HCT116 (cell line): ENCODE data around the gene GNGT2. TPM values are rescaled to one million over a fixed set of nuclear protein-coding genes. Genes with fewer than 3 reads are reported as not detected.
A peak's percentile ranks its signal among the peaks of the same experiment; 100 is the strongest.
"Not testable (repeated sequence)": the region's sequence is repeated elsewhere in the genome, so short reads cannot be mapped to it uniquely, and the experiment has no call there.

ENCODE experiments used
- ATAC-seq: fragments of 200-7000 bp; cut with Tn5 transposase; 2 replicates; pipeline ENCODE4 v1.9.1; 2020; ENCODE audit warnings: mild to moderate bottlenecking, moderate library complexity
- BruUV-seq: library from RNA; stranded (reverse); fragments of 400-500 nt; replicated peaks from 2 replicates; lab custom pipeline; 2021; lab: Mats Ljungman, UMichigan
- CTCF ChIA-PET: fragments of 300-600 bp; sonication (Branson Sonifier 250); formaldehyde crosslinking; loops from one replicate; lab custom pipeline; 2021; ENCODE audit warnings: antibody characterized with exemption; lab: Charles Lee
- POLR2A ChIA-PET: fragments of 300-600, 350-600 bp; sonication (Branson Sonifier 250); formaldehyde crosslinking; loops from one replicate; lab custom pipeline; 2021; ENCODE audit warnings: antibody characterized with exemption; lab: Charles Lee
- RAD21 ChIA-PET, 2 experiments: fragments of 300-600 bp; sonication (Branson Sonifier 250); formaldehyde crosslinking; loops; one replicate each; lab custom pipeline; 2023; ENCODE audit warnings: low total read pairs in 2 of 2; ENCODE audit not compliant: uncharacterized antibody in 2 of 2, unreplicated experiment in 2 of 2, low non-redundant PET in 1 of 2; lab: Charles Lee
- DNase-seq: peaks from one replicate; pipeline ENCODE4 v3.0.0-alpha.2; 2010; ENCODE audit warnings: low read depth, low spot score
- H2AFZ ChIP-seq: fragments of 200-600 bp; shearing (Covaris generic), sonication (generic); 2 replicates; pipeline ENCODE4 v1.6.1; 2017; ENCODE audit warnings: low read depth, mixed run types, mixed read lengths, antibody characterized with exemption, low read length; ENCODE audit not compliant: poor library complexity, severe bottlenecking
- H3K27ac ChIP-seq: 2 replicates; pipeline ENCODE4 v1.5.1; 2012; ENCODE audit warnings: low read depth, low read length
- H3K27me3 ChIP-seq: fragments of 200-600 bp; sonication (generic); 2 replicates; pipeline ENCODE4 v1.6.1; 2016; ENCODE audit warnings: mixed run types, low read length, mixed read lengths; ENCODE audit not compliant: insufficient read depth
- H3K36me3 ChIP-seq, 2 experiments: fragments of 200-500 bp in 1 of 2; fragments of 200-600 bp in 1 of 2; sonication (Bioruptor generic) in 1 of 2; sonication (generic) in 1 of 2; 2 replicates each; pipeline versions ENCODE4 v1.5.1 to v1.6.1; 2014 to 2016; ENCODE audit warnings: low read length in 2 of 2, inconsistent platforms in 1 of 2, mixed read lengths in 1 of 2, mixed run types in 1 of 2; ENCODE audit not compliant: insufficient read depth in 2 of 2, control insufficient read depth in 1 of 2
- H3K4me1 ChIP-seq, 2 experiments: fragments of 200-600 bp in 1 of 2; sonication (generic) in 1 of 2; 2 replicates each; pipeline versions ENCODE4 v1.5.1 to v1.6.1; 2012 to 2017; ENCODE audit warnings: low read length in 2 of 2, inconsistent platforms in 1 of 2, mild to moderate bottlenecking in 1 of 2, mixed read lengths in 1 of 2, mixed run types in 1 of 2, moderate library complexity in 1 of 2; ENCODE audit not compliant: insufficient read depth in 2 of 2, control insufficient read depth in 1 of 2
- H3K4me2 ChIP-seq: fragments of 200-600 bp; sonication (generic); 2 replicates; pipeline ENCODE4 v1.6.1; 2017; ENCODE audit warnings: mixed run types, low read length, mixed read lengths
- H3K4me3 ChIP-seq, 2 experiments: fragments of 200-600 bp in 1 of 2; sonication (generic) in 1 of 2; replicated peaks in 1 of 2; 2 replicates each; pipeline ENCODE4 v1.5.1; 2011 to 2016; ENCODE audit warnings: low read length in 2 of 2, control low read depth in 1 of 2, low read depth in 1 of 2, mild to moderate bottlenecking in 1 of 2, mixed read lengths in 1 of 2, mixed run types in 1 of 2
- H3K79me2 ChIP-seq: fragments of 200-600 bp; sonication (generic); 2 replicates; pipeline ENCODE4 v1.6.1; 2017; ENCODE audit warnings: mild to moderate bottlenecking, mixed run types, low read length, moderate library complexity, mixed read lengths; ENCODE audit not compliant: insufficient read depth
- H3K9ac ChIP-seq: fragments of 200-600 bp; sonication (generic); 2 replicates; pipeline ENCODE4 v1.6.1; 2016; ENCODE audit warnings: low read length, mixed read lengths
- H3K9me2 ChIP-seq: fragments of 200-600 bp; sonication (generic), shearing (Covaris generic); 2 replicates; pipeline ENCODE4 v1.6.1; 2017; ENCODE audit warnings: mixed run types, mild to moderate bottlenecking, moderate library complexity; ENCODE audit not compliant: insufficient read depth
- H3K9me3 ChIP-seq, 2 experiments: fragments of 200-500 bp in 1 of 2; fragments of 200-600 bp in 1 of 2; sonication (Bioruptor generic) in 1 of 2; sonication (generic) in 1 of 2; 2 replicates each; pipeline ENCODE4 v1.6.1; 2014 to 2017; ENCODE audit warnings: low read length in 2 of 2, mixed read lengths in 2 of 2, inconsistent platforms in 1 of 2, low read depth in 1 of 2, mild to moderate bottlenecking in 1 of 2, mixed run types in 1 of 2, moderate library complexity in 1 of 2; ENCODE audit not compliant: control insufficient read depth in 1 of 2, insufficient read depth in 1 of 2
- H4K20me1 ChIP-seq: fragments of 200-600 bp; sonication (generic), shearing (Covaris generic); 2 replicates; pipeline ENCODE4 v1.6.1; 2017; ENCODE audit warnings: mixed run types, mild to moderate bottlenecking, moderate library complexity; ENCODE audit not compliant: insufficient read depth
- CEBPB ChIP-seq: IDR thresholded peaks from 2 replicates; pipeline ENCODE4 v1.6.1; 2012; ENCODE audit warnings: low read depth
- CTCF ChIP-seq, 3 experiments: fragments of 200-600 bp in 1 of 3; sonication (generic) in 1 of 3; IDR thresholded peaks in 2 of 3; conservative IDR thresholded peaks in 1 of 3; 2 replicates each; pipeline ENCODE4 v1.5.1; 2012 to 2017; ENCODE audit warnings: low read depth in 2 of 3, low read length in 2 of 3, antibody characterized with exemption in 1 of 3, borderline replicate concordance in 1 of 3, control low read depth in 1 of 3, mild to moderate bottlenecking in 1 of 3, mixed read lengths in 1 of 3, mixed run types in 1 of 3, moderate library complexity in 1 of 3; ENCODE audit not compliant: insufficient read depth in 1 of 3
- EGR1 ChIP-seq: IDR thresholded peaks from 2 replicates; pipeline ENCODE4 v1.6.1; 2012; ENCODE audit warnings: low read depth
- ELF1 ChIP-seq: IDR thresholded peaks from 2 replicates; pipeline ENCODE4 v1.6.1; 2012; ENCODE audit warnings: low read depth, borderline replicate concordance
- EZH2 ChIP-seq: fragments of 200-600 bp; sonication (generic); IDR thresholded peaks from 2 replicates; pipeline ENCODE4 v1.6.1; 2017; ENCODE audit warnings: antibody characterized with exemption, mixed run types
- EZH2phosphoT487 ChIP-seq: fragments of 200-600 bp; IDR thresholded peaks from 2 replicates; pipeline ENCODE4 v1.6.1; 2018; ENCODE audit warnings: antibody characterized with exemption, borderline replicate concordance
- JUND ChIP-seq: IDR thresholded peaks from 2 replicates; pipeline ENCODE4 v1.6.1; 2012
- POLR2A ChIP-seq: IDR thresholded peaks from 2 replicates; pipeline ENCODE4 v1.7.0; 2011; ENCODE audit warnings: borderline replicate concordance; ENCODE audit not compliant: insufficient read depth, insufficient read length; ENCODE audit errors: extremely low read depth
- POLR2AphosphoS5 ChIP-seq: IDR thresholded peaks from 2 replicates; pipeline ENCODE4 v1.6.1; 2011; ENCODE audit warnings: mild to moderate bottlenecking, low read depth, low read length, moderate library complexity
- RAD21 ChIP-seq: IDR thresholded peaks from 2 replicates; pipeline ENCODE4 v1.6.1; 2012; ENCODE audit warnings: low read depth, mild to moderate bottlenecking
- SIN3A ChIP-seq: IDR thresholded peaks from 2 replicates; pipeline ENCODE4 v1.6.1; 2012; ENCODE audit warnings: low read depth
- SRF ChIP-seq: IDR thresholded peaks from 2 replicates; pipeline ENCODE4 v1.6.1; 2012; ENCODE audit warnings: low read depth
- YY1 ChIP-seq: IDR thresholded peaks from 2 replicates; pipeline ENCODE4 v1.6.1; 2011; ENCODE audit warnings: low read length, low read depth, moderate library complexity, mild to moderate bottlenecking; ENCODE audit not compliant: insufficient replicate concordance; ENCODE audit errors: extremely low read depth
- ZNF274 ChIP-seq: fragments of 200-500 bp; sonication (Bioruptor generic); IDR thresholded peaks from 2 replicates; pipeline ENCODE4 v1.6.1; 2014; ENCODE audit warnings: mild to moderate bottlenecking, low read depth, low read length, inconsistent platforms
- intact Hi-C: fragments of 100-400 bp; cut with micrococcal nuclease; formaldehyde crosslinking; loops from 2 replicates; pipeline ENCODE4 v1.10.0; 2022
- total RNA-seq: library from RNA; stranded (reverse); gene quantifications from one replicate; pipeline ENCODE4 v1.2.1, GENCODE V29; 2021; ENCODE audit not compliant: unreplicated experiment
- TF ChIP-seq, protein P1 (sequence below): IDR thresholded peaks from 2 replicates; pipeline ENCODE4 v1.6.1; 2012

Gene GNGT2
- total RNA-seq, 1 experiment from 2014 or later, result not detected

DNA sequence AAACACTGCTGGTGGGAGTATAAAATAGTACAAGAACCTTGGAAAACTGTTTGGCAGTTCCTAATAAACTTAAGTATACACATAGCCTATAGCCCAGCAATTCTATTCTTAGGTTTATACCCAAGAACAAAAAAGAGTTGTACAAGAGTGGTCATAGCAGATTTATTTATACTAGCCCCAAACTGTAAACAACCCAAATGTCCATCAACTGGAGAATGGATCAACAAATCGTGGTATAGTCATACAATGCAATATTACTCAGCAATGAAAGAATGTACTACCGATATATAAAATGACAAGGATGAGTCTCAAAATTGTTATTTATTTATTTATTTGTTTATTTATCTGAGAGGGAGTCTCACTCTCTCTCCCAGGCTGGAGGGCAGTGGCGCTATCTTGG, 23.1 kb downstream of the GNGT2 start:
- Histone ChIP-seq H4K20me1 (no peaks in the 10 kb centered on the region), H2AFZ (no peak overlapping the region), H3K79me2 (no peaks in the 10 kb centered on the region), H3K9me3 (peaks cover 0 to 6% of the 10 kb centered on the region in 2 experiments; a peak in 1 of 4 replicates), H3K36me3 (no peaks in the 10 kb centered on the region), H3K4me3 (no peak overlapping the region), H3K27me3 (no peaks in the 10 kb centered on the region), H3K9me2 (no peaks in the 10 kb centered on the region), H3K4me1 (peaks cover 6 to 15% of the 10 kb centered on the region in 2 experiments; a peak in 3 of 4 replicates), H3K4me2 (no peak overlapping the region), H3K9ac (no peak overlapping the region), H3K27ac (no peak overlapping the region)
- ChIA-PET CTCF (no interaction called here), RAD21 (no interaction called here), POLR2A (no interaction called here)
- ATAC-seq (no peak), DNase-seq (no peak)
- BruUV-seq, result no TSS peak
- TF ChIP-seq SRF (no peak), YY1 (no peak), POLR2AphosphoS5 (no peak), EZH2 (no peak), EGR1 (no peak), ELF1 (no peak), CEBPB (no peak), POLR2A (no peak), JUND (no peak), EZH2phosphoT487 (no peak), RAD21 (no peak), ZNF274 (no peak), SIN3A (no peak)
- TF ChIP-seq, protein P1, sequence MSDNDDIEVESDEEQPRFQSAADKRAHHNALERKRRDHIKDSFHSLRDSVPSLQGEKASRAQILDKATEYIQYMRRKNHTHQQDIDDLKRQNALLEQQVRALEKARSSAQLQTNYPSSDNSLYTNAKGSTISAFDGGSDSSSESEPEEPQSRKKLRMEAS, result no peak
- intact Hi-C loops, result no loop called here

DNA sequence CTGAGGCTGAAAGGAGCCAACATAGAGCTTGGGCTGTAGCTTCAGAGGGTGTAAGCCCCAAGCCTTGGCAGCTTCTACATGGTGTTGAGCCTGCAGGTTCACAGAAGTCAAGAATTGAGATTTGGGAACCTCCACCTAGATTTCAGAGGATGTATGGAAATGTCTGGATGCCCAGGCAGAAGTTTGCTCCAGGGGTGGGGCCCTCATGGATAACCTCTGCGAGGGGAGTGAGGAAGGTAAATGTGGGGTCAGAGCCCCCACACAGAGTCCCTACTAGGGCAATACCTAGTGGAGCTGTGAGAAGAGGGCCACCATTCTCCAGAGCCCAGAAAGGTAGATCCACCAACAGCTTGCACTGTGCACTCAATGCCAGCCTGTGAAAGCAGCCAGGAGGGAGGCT, 25.0 kb downstream of the GNGT2 start:
- CTCF ChIA-PET, intact Hi-C loops: not testable (repeated sequence)

More for the DNA sequence above, 25.0 kb downstream of the GNGT2 start:
- H2AFZ ChIP-seq, POLR2A ChIA-PET, BruUV-seq, H3K9ac ChIP-seq, RAD21 ChIA-PET, H3K79me2 ChIP-seq, H3K36me3 ChIP-seq, DNase-seq, ATAC-seq, H3K4me3 ChIP-seq, H3K27me3 ChIP-seq, H3K9me2 ChIP-seq, H3K4me1 ChIP-seq, H3K9me3 ChIP-seq, H4K20me1 ChIP-seq, H3K27ac ChIP-seq, H3K4me2 ChIP-seq: not testable (repeated sequence)
- TF ChIP-seq CTCF (IDR thresholded peaks at IDR 0.05 in 2 of 3, conservative IDR thresholded peaks at IDR 0.05 in 1 of 3; ENCODE audit: borderline replicate concordance in 1 of 3, insufficient read depth in 1 of 3, low read depth in 2 of 3, low read length in 2 of 3), result peak in 1 of 3 experiments; percentile 34; a peak in 2 of 6 replicates
